ENCODE data around the gene C16orf95. TPM values are rescaled to one million over a fixed set of nuclear protein-coding genes. Genes with fewer than 3 reads are reported as not detected.

The C16orf95 gene
- total and polyA plus RNA-seq, 2 of the 4 experiments (the other 2 are of a cell fraction) = 2.0 to 4.7 TPM

DNA sequence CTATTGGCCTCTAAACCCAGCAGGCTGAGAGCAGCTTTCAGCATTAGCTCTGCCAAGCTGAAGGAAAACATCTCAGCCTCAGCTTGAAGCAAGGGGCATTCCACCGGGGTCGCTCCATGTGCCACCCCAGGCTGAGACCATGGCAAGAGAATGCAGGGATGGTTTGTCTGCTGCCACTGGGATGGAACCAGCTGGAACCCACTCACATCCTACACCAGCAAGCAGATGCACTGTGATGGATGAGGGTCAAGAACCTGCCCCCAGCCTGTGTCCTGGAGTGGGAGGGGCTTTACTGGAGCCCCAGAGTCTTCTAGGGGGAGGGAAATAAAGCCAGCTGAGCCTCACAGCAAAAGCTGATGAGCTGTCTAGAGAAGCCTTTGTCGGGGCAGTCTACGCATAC, 51.9 kb downstream of the C16orf95 start:
- Histone ChIP-seq H3K23ac (ENCODE audit: low read depth, low read length) (no peak overlapping the region), H3K9me1 (ENCODE audit: insufficient read depth, low read length) (no peaks in the 10 kb centered on the region), H3K18ac (ENCODE audit: low read depth, low read length) (no peak overlapping the region), H3K36me3 (ENCODE audit: control insufficient read depth, insufficient read depth, low read length) (no peaks in the 10 kb centered on the region), H3K27me3 (ENCODE audit: control insufficient read depth, insufficient read depth, low read length) (peaks cover 24% of the 10 kb centered on the region), H3K56ac (ENCODE audit: extremely low read depth, insufficient read depth, low read length) (no peak overlapping the region), H4K20me1 (ENCODE audit: insufficient read depth, low read length) (no peaks in the 10 kb centered on the region), H2AK5ac (ENCODE audit: low read depth, low read length) (no peak overlapping the region), H4K91ac (ENCODE audit: insufficient read depth, low read depth, low read length) (no peak overlapping the region), H3K4ac (ENCODE audit: low read depth, low read length) (no peak overlapping the region), H3K9ac (ENCODE audit: low read depth, low read length) (no peak overlapping the region), H4K5ac (ENCODE audit: low read depth, low read length) (no peak overlapping the region), H3K79me1 (ENCODE audit: low read depth in 1 of 2, low read length in 2 of 2) (no peaks in the 10 kb centered on the region), H2BK20ac (ENCODE audit: low read depth, low read length) (no peak overlapping the region), H3K4me3 (ENCODE audit: insufficient read depth, low read depth, low read length) (no peak overlapping the region), H2AFZ (replicated peaks; ENCODE audit: low read length, poor library complexity) (no peak overlapping the region), H2BK15ac (ENCODE audit: low read depth, low read length) (no peak overlapping the region), H2AK9ac (replicated peaks; ENCODE audit: low read depth, low read length, poor library complexity) (no peak overlapping the region), H3K4me2 (ENCODE audit: low read depth, low read length) (no peak overlapping the region), H3K14ac (replicated peaks; ENCODE audit: low read depth, low read length) (no peak overlapping the region), H2BK120ac (ENCODE audit: low read depth, low read length) (no peak overlapping the region), H3K4me1 (ENCODE audit: control insufficient read depth, insufficient read depth, low read length) (no peaks in the 10 kb centered on the region), H2BK5ac (ENCODE audit: low read depth, low read length, poor library complexity, severe bottlenecking) (no peak overlapping the region), H3K27ac (ENCODE audit: insufficient read depth, low read length) (no peak overlapping the region), H3K9me3 (ENCODE audit: control insufficient read depth, insufficient read depth, low read length) (peaks cover 12% of the 10 kb centered on the region), H4K8ac (ENCODE audit: low read depth in 2 of 2, low read length in 2 of 2) (no peak overlapping the region)
- ChIA-PET POLR2A (ENCODE audit: unreplicated experiment) (no interaction called here), CTCF (interaction anchor here (1.7 kb wide), 1 partner anchor 202 kb away, joined by 3 read pairs; no protein-coding TSS in a partner anchor)
- in situ Hi-C loops (cut with MboI; ENCODE audit: low sequenced_read_pairs) = no loop called here
- no peak for TF ChIP-seq SMC3 (IDR thresholded peaks at IDR 0.05; ENCODE audit: low read depth, low read length)
- TF ChIP-seq MAZ (IDR thresholded peaks at IDR 0.05; ENCODE audit: borderline replicate concordance, low read depth, low read length) = no peak
- TF ChIP-seq POLR2A (IDR thresholded peaks at IDR 0.05; ENCODE audit: low read depth, low read length) = no peak
- no peak for TF ChIP-seq CEBPB (IDR thresholded peaks at IDR 0.05; ENCODE audit: low read depth, low read length)
- no peak for TF ChIP-seq RCOR1 (IDR thresholded peaks at IDR 0.05; ENCODE audit: insufficient replicate concordance, low read length)
- TF ChIP-seq, protein P1, sequence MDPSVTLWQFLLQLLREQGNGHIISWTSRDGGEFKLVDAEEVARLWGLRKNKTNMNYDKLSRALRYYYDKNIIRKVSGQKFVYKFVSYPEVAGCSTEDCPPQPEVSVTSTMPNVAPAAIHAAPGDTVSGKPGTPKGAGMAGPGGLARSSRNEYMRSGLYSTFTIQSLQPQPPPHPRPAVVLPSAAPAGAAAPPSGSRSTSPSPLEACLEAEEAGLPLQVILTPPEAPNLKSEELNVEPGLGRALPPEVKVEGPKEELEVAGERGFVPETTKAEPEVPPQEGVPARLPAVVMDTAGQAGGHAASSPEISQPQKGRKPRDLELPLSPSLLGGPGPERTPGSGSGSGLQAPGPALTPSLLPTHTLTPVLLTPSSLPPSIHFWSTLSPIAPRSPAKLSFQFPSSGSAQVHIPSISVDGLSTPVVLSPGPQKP (IDR thresholded peaks at IDR 0.05; ENCODE audit: borderline replicate concordance, low read depth, low read length) = no peak
- TF ChIP-seq BHLHE40 (IDR thresholded peaks at IDR 0.05; ENCODE audit: low read depth, low read length) = no peak
- TF ChIP-seq, protein P2, sequence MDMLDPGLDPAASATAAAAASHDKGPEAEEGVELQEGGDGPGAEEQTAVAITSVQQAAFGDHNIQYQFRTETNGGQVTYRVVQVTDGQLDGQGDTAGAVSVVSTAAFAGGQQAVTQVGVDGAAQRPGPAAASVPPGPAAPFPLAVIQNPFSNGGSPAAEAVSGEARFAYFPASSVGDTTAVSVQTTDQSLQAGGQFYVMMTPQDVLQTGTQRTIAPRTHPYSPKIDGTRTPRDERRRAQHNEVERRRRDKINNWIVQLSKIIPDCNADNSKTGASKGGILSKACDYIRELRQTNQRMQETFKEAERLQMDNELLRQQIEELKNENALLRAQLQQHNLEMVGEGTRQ (IDR thresholded peaks at IDR 0.05; ENCODE audit: low read depth, low read length) = no peak
- TF ChIP-seq, protein P3, sequence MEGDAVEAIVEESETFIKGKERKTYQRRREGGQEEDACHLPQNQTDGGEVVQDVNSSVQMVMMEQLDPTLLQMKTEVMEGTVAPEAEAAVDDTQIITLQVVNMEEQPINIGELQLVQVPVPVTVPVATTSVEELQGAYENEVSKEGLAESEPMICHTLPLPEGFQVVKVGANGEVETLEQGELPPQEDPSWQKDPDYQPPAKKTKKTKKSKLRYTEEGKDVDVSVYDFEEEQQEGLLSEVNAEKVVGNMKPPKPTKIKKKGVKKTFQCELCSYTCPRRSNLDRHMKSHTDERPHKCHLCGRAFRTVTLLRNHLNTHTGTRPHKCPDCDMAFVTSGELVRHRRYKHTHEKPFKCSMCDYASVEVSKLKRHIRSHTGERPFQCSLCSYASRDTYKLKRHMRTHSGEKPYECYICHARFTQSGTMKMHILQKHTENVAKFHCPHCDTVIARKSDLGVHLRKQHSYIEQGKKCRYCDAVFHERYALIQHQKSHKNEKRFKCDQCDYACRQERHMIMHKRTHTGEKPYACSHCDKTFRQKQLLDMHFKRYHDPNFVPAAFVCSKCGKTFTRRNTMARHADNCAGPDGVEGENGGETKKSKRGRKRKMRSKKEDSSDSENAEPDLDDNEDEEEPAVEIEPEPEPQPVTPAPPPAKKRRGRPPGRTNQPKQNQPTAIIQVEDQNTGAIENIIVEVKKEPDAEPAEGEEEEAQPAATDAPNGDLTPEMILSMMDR (conservative IDR thresholded peaks at IDR 0.05; ENCODE audit: low read depth, low read length) = no peak
- no peak for TF ChIP-seq NFE2L2 (IDR thresholded peaks at IDR 0.05; ENCODE audit: low read depth, low read length)
- no peak for TF ChIP-seq MAFK (IDR thresholded peaks at IDR 0.05; ENCODE audit: low read depth, low read length)
- no peak for TF ChIP-seq FOS (IDR thresholded peaks at IDR 0.05; ENCODE audit: low read depth, low read length)
- no peak for TF ChIP-seq RAD21 (IDR thresholded peaks at IDR 0.05; ENCODE audit: low read length)
- TF ChIP-seq MXI1 (IDR thresholded peaks at IDR 0.05; ENCODE audit: borderline replicate concordance, low read depth, low read length) = no peak
- ATAC-seq (ENCODE audit: low read depth) (no peak), DNase-seq (no peak)
- intact Hi-C loops (cut with micrococcal nuclease) = no loop called here
- BruUV-seq (replicated peaks) = no TSS peak
- WGBS, 2 experiments (ENCODE audit: extremely low coverage in 2 of 2, insufficient read length in 1 of 2) = 83% methylated on average over 2 of the region's 4 CpGs; no CpG with 5 or more reads in 1 of the 2 experiments
- dilution Hi-C loops (cut with HindIII; ENCODE audit: low sequenced_read_pairs, unreplicated experiment) = no loop called here

All from IMR-90 (cell line).